ENCODE results near the gene HLCS.

The HLCS gene

GRCh38 chr21:36985751-36986594 lies 19.5 kb upstream of the HLCS start:
- DNase-seq (ENCODE audit: low read depth in 2 of 2): no peak

- DNase-seq (ENCODE audit: low read depth in 2 of 2): no peak
Observed at GRCh38 chr21:36981977-36982700, 15.7 kb upstream of the HLCS start.

- DNase-seq (ENCODE audit: low read depth in 2 of 2): no peak
Observed at GRCh38 chr21:36981049-36981391, 14.6 kb upstream of the HLCS start.

GRCh38 chr21:36980280-36981048 lies 14.0 kb upstream of the HLCS start:
- no peak for DNase-seq (ENCODE audit: low read depth in 2 of 2)

- no peak for DNase-seq (ENCODE audit: low read depth in 2 of 2)
Observed at GRCh38 chr21:36976882-36977651, 10.6 kb upstream of the HLCS start.

- no peak for DNase-seq (ENCODE audit: low read depth in 2 of 2)
Observed at GRCh38 chr21:36976228-36976861, 9.9 kb upstream of the HLCS start.

- DNase-seq (ENCODE audit: low read depth in 2 of 2): no peak
Observed at GRCh38 chr21:36974851-36975192, 8.4 kb upstream of the HLCS start.

- DNase-seq (ENCODE audit: low read depth in 2 of 2): no peak
Observed at GRCh38 chr21:36973986-36974850, 7.7 kb upstream of the HLCS start.

- DNase-seq (ENCODE audit: low read depth in 2 of 2): no peak
Observed at GRCh38 chr21:36968976-36969375, 2.5 kb upstream of the HLCS start.

GRCh38 chr21:36968414-36968813 lies 1.9 kb upstream of the HLCS start:
- DNase-seq (ENCODE audit: low read depth in 2 of 2): no peak

- no peak for DNase-seq (ENCODE audit: low read depth in 2 of 2)
Observed at GRCh38 chr21:36966821-36967768, 626 bp upstream of the HLCS start.

- DNase-seq (ENCODE audit: low read depth in 2 of 2): no peak
Observed at GRCh38 chr21:36965720-36966065, 776 bp downstream of the HLCS start.

GRCh38 chr21:36964827-36965719 lies 1.4 kb downstream of the HLCS start:
- no peak for DNase-seq (ENCODE audit: low read depth in 2 of 2)

- no peak for DNase-seq (ENCODE audit: low read depth in 2 of 2)
Observed at GRCh38 chr21:36964398-36964797, 2.1 kb downstream of the HLCS start.

- no peak for DNase-seq (ENCODE audit: low read depth in 2 of 2)
Observed at GRCh38 chr21:36962098-36962780, 4.2 kb downstream of the HLCS start.

- no peak for DNase-seq (ENCODE audit: low read depth in 2 of 2)
Observed at GRCh38 chr21:36960676-36961284, 5.7 kb downstream of the HLCS start.

Data from stimulated activated CD4-positive, alpha-beta T cell treated with anti-CD3 and anti-CD28 coated beads, Interleukin-15, amount 100 ng/mL, for 48 hours (primary cell).